A673 (cell line): ENCODE results near the gene ROR2.

Experiments used
- EZH2 ChIP-seq: fragments of 200-600 bp; sonication (generic); IDR thresholded peaks from 2 replicates; pipeline ENCODE4 v1.6.1; 2017; ENCODE audit warnings: borderline replicate concordance, low read depth, mild to moderate bottlenecking, mixed read lengths, antibody characterized with exemption, low read length; ENCODE audit not compliant: poor library complexity, severe bottlenecking
- TF ChIP-seq, protein P1 (sequence below): fragments of 300-800, 200-600 bp; sonication (generic); conservative IDR thresholded peaks from 2 replicates; pipeline ENCODE4 v1.5.1; 2017; ENCODE audit warnings: low read depth, mild to moderate bottlenecking, antibody characterized with exemption, low read length, moderate library complexity, mixed read lengths

DNA sequence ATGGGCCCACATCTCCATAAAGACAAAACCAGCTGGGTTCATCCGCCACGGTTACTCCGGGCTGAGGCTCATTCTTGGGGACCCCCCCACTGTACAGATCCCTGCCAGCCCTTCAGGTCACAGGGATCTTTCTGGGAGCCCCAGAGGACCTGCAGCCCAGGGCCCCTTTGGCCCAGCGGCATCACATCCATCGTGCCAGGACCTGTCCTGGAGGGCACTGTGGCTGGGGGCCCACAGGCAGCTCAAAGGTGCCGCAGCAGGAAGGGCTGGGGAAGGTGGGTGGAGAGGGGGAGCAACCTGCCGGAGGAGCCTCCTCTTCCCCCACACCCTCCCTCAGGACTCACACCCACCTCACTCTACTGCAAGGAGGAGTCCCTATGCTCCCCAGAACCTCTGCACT, 252.8 kb downstream of the ROR2 start:
- TF ChIP-seq, protein P1, sequence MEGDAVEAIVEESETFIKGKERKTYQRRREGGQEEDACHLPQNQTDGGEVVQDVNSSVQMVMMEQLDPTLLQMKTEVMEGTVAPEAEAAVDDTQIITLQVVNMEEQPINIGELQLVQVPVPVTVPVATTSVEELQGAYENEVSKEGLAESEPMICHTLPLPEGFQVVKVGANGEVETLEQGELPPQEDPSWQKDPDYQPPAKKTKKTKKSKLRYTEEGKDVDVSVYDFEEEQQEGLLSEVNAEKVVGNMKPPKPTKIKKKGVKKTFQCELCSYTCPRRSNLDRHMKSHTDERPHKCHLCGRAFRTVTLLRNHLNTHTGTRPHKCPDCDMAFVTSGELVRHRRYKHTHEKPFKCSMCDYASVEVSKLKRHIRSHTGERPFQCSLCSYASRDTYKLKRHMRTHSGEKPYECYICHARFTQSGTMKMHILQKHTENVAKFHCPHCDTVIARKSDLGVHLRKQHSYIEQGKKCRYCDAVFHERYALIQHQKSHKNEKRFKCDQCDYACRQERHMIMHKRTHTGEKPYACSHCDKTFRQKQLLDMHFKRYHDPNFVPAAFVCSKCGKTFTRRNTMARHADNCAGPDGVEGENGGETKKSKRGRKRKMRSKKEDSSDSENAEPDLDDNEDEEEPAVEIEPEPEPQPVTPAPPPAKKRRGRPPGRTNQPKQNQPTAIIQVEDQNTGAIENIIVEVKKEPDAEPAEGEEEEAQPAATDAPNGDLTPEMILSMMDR, result no peak
- no peak for TF ChIP-seq EZH2
